CD4-positive, alpha-beta T cell treated with Interleukin-4 for 1 hour (primary cell): ENCODE measurements around the gene DPP9.
"Not testable (repeated sequence)": the region's sequence is repeated elsewhere in the genome, so short reads cannot be mapped to it uniquely, and the experiment has no call there.

Experiments
- DNase-seq, 2 donors: peaks; one replicate each; pipeline ENCODE4 v3.0.0-alpha.2; 2020 to 2022

The DPP9 gene

GRCh38 chr19:4684312-4685095, 39.1 kb downstream of the DPP9 start:
- no peak for DNase-seq

DNA sequence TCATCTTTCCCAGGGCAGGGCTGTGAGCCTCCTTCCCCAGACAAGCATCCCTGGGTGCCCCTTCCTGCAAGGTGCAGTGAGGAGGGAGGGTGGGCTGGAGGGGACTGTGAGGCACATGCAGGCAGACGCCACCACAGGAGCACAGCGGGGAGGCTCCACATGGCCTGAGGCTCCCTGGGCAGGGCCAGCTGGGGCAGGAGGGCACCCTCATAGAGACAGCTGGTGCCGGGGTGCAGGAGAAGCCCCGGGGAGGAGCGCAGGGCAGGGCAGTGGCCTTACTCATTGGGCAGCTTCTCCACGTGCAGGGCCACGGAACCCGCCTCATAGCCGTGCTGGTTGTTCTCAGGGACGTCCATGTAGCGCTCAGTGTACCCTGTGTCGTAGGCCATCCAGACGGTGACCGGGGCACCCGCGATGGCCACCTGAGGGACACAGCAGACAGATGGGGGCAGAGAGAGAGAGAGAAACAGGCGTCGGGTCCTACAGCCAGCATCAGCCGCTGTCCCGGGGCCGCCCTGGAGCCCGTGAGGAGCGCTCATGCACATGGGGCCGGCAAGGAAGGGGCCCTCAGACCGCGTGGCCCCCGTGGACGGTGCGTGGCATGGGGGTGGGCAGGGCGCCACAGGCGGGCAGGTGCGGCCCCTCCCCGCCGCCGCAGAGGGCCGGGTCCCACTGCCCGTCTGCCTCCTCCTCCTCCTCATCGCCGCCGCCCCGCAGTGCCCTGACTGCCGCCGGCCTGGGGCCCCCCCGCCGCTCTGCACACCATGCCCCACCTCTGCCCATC, 41.0 kb downstream of the DPP9 start:
- no peak for DNase-seq

DNA sequence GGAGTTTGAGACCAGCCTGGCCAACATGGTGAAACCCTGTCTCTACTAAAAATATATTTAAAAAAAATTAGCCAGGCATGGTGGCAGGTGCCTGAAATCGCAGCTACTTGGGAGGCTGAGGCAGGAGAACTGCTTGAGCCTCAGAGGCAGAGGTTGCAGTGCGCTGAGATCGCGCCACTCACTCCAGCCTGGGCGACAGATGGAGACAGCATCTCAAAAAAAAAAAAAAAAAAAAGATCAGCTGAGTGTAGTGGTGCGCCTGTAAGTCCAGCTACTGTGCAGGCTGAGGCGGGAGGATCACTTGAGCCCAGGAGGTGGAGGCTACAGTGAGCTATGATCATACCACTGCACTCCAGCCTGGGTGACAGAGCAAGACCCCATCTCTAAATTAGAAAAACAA, 43.6 kb downstream of the DPP9 start:
- not testable (repeated sequence) for DNase-seq

DNA sequence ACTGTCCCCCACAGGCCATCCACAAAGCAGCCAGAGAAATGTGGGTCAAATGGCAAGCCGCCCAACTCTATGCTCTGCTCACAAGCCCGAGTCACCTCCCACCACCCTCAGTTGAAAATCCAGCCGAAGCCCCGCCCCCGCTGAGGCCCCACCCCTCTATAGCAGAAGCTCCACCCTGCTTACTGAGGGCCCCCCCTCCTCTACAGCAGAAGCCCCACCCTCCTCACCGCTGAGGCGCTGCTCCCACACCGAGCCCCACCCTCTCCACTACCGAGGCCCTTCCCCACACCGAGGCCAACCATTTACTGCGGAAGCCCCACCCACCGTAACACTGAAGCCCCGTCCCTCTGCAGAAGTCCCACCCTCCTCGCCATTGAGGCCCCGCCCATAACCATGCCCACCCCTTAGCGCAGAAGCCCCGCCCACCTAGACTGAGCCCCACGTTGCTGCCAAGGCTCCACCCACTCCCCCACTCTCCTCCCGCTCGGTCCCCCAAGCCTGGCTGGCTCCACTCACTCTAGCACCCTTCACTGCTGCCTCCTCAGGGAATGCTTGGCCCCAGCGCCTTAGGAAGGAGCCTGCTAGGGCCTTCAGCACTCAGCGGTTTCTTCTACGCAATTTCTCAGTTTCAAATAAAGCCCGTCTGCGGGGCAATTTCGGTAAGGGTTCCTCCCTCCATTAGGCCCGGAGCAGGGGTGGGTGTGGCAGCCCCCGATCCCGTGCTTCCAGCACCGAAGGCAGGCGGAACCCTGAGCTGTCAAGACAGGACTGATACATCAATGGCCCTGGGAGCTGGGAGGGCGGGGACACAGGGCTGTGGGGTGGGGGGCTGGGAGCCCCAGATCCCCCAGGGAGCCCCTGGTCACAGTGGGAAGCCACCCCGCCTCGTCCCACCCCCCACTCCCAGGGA, 44.5 kb downstream of the DPP9 start:
- DNase-seq = peak; percentile 13

DNA sequence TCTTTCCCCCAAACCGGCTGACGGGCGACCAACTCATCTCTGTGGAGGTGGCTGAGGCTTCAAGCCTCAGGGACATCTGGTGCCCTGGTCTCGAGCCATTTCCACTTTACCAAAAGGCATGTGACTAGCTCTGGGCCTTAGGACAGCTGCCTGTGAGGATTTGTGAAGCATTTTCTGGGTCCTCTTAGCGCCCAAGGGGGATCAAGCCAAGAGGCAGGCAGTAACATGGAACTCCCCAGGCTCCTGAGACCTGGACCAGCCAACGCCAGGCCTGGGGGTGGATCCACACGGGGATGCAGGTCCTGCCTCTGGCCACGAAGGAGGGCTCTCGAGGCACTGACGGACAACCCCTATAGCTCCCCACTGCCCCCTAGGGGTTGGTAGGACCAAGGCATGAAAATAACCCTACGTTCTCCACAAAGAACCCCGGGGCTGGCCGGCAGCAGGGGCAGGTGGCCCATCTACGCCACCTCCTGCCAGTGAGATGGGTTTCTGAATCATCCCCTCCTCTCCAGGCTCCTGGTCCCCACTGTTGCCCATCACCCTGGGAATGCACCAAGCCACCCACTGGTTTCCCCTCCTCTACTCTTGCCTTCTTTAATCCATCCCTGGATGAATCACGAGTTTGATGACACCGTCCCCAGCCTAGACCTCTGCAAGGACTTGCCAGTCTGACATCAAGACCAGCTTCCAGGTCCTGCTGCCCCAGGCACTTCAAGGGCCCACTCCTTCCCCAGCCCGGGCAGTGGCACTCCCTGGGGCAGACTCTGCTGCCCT, 46.5 kb downstream of the DPP9 start:
- DNase-seq = peak; percentile 15 to 26

DNA sequence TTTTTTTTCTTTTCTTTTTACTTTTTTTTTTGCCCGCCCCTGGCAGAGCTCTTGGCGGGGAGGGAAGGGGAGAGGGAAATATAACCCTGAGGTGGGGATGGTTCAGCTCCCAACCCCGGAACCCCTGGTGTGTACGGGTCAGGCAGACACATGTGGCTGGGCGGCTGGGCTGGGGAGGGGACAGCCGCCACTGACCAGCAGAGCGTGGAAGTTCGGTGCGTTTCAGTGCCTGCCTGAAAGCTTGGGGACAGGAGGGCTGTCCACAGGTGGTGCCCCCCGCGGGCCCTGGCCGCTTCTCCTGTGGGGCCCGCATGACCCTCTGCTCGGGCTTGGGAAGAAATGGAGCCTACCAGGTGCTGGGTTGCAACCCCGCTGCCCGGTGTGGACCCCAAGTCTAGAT, 48.3 kb downstream of the DPP9 start:
- DNase-seq = no peak

- no peak for DNase-seq
These were observed 49.9 kb downstream of the DPP9 start for GRCh38 chr19:4673726-4674125.

- no peak for DNase-seq
These were observed 50.4 kb downstream of the DPP9 start for GRCh38 chr19:4673216-4673615.

GRCh38 chr19:4671185-4671851, 52.3 kb downstream of the DPP9 start:
- DNase-seq = no peak

- peak; percentile 93 to 94 for DNase-seq
These were observed 53.7 kb downstream of the DPP9 start, which contains the start of gene MYDGF for GRCh38 chr19:4669723-4670480. TSS of gene MYDGF (minus strand) at chr19:4670342. CDS start at chr19:4670334, 8 bp downstream.

- no peak for DNase-seq
These were observed 59.0 kb downstream of the DPP9 start for GRCh38 chr19:4664642-4665041.

- DNase-seq = no peak
These were observed 60.8 kb downstream of the DPP9 start for GRCh38 chr19:4662812-4663211.

- DNase-seq = no peak
These were observed 61.5 kb downstream of the DPP9 start for GRCh38 chr19:4662020-4662695.

- DNase-seq = no peak
These were observed 62.6 kb downstream of the DPP9 start for GRCh38 chr19:4660993-4661392.

DNA sequence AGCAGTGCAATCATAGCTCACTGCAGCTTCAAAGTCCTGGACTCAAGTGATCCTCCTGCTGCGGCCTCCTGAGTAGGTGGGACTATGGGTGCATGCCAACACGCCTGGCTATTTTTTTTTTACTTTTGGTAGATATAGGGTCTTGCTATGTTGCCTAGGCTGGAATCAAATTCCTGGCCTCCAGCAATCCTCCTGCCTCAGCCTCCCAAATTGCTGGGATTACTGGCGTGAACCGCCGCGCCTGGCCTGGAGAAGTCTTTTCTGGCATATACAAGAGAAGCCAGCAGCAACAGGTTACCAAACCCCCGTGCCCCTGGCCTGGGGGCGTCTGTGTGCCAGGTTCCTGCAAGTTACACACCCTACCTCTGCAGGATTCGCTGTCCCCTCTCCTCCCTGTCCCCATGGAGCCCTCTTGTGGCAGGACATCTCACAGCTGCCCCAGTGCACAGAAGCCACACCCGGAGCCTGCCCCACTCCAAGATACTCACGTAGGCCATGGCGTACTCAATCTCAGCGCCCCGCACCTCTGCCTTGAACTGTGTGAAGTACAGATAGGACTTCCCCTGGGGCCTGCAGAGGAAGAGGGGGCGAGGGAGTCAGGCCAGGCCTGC, 63.4 kb downstream of the DPP9 start:
- no peak for DNase-seq

DNA sequence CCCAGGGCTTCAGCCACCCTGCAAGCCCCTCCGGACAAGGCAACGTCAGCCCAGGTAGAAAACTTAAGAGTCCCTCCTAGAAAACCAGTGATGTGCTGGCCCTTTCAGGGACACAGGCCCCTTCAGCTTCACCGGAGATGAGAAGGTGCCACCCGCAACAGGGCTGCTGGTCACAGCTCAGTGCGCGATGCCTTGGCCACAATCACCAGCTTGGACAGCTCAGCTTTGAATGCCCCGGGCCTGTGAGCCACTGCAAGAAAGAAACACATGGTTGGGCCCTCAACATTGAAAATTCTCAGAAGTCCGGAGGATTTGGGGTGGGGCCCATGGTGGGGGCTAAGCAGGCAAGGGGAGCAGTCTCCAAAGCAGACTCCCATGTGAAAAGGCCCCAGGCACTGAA, 65.8 kb downstream of the DPP9 start:
- no peak for DNase-seq

GRCh38 chr19:4657262-4657661, 66.4 kb downstream of the DPP9 start:
- DNase-seq = no peak

DNA sequence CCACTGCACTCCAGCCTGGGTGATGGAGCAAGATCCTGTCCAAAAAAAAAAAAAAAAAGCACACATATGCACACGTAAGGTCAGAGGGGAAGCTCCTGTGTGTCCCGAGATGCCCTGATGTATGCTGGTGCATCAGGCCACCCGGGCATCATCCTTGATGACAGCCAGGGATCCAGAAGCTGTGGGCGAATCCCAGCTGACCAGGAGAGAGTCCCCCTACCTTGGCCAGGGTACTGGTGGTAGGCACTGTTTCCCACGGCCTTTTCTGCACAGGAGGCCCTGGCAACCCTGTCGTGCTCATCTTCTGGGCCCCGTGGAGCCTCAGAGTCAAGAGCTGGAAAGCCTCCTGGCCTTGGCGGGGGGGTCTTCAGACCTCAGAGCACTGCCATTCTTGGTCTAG, 67.5 kb downstream of the DPP9 start:
- DNase-seq = no peak

DNA sequence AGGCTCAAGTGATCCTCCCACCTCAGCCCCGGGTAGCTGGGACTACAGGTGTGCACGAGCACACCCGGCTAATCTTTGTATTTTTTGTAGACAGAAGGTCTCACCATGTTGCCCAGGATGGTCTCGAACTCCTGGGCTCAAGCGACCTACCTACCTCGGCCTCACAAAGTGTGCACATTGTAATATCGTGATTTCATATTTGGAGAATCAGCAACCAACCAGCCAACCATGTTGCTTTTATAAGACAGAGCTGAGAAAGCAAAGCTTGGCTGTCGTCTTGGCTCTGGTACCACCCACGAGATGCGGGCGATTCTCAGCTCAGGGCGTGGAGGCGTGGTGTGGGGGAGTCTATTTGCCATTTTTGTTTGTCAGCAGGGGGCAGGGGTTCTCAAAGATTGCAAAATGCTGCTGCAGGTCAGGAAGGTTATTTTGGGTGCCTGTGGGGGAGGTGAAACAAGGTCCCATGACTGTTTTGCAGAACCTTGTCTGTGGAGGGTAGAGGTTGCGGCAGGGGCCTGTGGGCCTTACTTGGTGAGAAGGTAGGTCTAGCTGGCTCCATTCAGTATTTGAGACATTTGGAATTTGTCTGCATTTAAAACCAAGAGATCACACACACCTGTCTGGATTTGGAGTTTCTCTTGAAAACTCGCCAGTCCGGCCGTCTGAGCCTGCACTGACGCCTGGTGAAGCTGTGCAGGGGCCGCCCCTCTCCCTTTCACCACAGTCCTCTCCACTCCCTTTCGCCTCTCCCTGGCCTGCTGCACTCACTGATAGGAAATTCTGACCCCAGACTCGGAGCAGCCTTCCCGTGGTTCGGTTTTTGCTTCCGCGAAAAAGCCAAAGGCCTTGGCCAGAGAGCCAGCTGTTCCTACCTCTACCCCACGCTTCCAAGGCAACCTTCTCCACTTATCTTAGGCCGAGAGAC, 68.9 kb downstream of the DPP9 start:
- DNase-seq = no peak
